Panc1 (cell line): ENCODE data around the gene MTSS2.

Source experiments
- REST ChIP-seq, 2 experiments: IDR thresholded peaks; 2 replicates each; pipeline ENCODE4 v1.6.1; 2011 to 2012; ENCODE audit warnings: low read depth in 2 of 2, control low read depth in 1 of 2, low read length in 1 of 2, mild to moderate bottlenecking in 1 of 2, moderate library complexity in 1 of 2; ENCODE audit not compliant: insufficient read depth in 1 of 2
- TCF7L2 ChIP-seq: IDR thresholded peaks from 2 replicates; pipeline ENCODE4 v1.6.1; 2011; ENCODE audit warnings: mild to moderate bottlenecking, low read depth, low read length, inconsistent platforms
- TF ChIP-seq, protein P1 (sequence below): fragments of 450-650 bp; IDR thresholded peaks from 2 replicates; pipeline ENCODE4 v1.5.1; 2017; ENCODE audit warnings: mild to moderate bottlenecking

GRCh38 chr16:70653809-70654771 is 31.8 kb downstream of the MTSS2 start:
- TF ChIP-seq, protein P1, sequence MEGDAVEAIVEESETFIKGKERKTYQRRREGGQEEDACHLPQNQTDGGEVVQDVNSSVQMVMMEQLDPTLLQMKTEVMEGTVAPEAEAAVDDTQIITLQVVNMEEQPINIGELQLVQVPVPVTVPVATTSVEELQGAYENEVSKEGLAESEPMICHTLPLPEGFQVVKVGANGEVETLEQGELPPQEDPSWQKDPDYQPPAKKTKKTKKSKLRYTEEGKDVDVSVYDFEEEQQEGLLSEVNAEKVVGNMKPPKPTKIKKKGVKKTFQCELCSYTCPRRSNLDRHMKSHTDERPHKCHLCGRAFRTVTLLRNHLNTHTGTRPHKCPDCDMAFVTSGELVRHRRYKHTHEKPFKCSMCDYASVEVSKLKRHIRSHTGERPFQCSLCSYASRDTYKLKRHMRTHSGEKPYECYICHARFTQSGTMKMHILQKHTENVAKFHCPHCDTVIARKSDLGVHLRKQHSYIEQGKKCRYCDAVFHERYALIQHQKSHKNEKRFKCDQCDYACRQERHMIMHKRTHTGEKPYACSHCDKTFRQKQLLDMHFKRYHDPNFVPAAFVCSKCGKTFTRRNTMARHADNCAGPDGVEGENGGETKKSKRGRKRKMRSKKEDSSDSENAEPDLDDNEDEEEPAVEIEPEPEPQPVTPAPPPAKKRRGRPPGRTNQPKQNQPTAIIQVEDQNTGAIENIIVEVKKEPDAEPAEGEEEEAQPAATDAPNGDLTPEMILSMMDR, result peak; percentile 83
- TF ChIP-seq TCF7L2 (0 out of 2 replicates have a peak, but pooled peaks have one; percentile 22), REST (IDR thresholded peaks at IDR 0.05; ENCODE audit: insufficient read depth in 1 of 2, low read depth in 2 of 2, low read length in 1 of 2) (no peak)
